SK-N-DZ (cell line): ENCODE measurements around the gene TMEM259.

Experiments used
- DNase-seq: peaks from one replicate; pipeline ENCODE4 v3.0.0-alpha.2; 2015; ENCODE audit warnings: low spot score

Gene TMEM259

GRCh38 chr19:1017115-1017905 lies 3.6 kb downstream of the TMEM259 start:
- no peak for DNase-seq

DNA sequence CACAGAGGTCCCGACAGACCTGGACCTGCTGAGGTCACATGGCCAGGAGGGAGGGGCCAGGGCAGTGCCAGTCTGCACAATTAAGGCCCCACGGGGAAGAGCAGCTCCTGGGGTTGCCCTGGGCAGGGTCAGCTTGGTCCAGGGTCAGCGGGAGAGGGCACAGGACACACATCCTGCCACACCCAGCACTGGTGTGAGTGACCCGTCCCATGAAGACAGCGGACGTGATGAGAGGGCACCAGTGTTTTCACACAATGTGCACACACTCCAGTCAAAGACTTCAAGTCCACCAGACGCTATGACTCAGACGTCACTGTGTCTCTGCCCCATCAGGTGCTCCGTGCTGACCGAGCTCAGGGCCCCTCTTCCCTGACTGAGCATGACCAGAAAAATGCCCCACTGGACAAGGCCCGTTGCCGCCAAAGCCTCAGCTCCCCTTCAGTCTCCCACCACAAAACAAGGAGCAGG lies 4.2 kb downstream of the TMEM259 start:
- DNase-seq = no peak

DNA sequence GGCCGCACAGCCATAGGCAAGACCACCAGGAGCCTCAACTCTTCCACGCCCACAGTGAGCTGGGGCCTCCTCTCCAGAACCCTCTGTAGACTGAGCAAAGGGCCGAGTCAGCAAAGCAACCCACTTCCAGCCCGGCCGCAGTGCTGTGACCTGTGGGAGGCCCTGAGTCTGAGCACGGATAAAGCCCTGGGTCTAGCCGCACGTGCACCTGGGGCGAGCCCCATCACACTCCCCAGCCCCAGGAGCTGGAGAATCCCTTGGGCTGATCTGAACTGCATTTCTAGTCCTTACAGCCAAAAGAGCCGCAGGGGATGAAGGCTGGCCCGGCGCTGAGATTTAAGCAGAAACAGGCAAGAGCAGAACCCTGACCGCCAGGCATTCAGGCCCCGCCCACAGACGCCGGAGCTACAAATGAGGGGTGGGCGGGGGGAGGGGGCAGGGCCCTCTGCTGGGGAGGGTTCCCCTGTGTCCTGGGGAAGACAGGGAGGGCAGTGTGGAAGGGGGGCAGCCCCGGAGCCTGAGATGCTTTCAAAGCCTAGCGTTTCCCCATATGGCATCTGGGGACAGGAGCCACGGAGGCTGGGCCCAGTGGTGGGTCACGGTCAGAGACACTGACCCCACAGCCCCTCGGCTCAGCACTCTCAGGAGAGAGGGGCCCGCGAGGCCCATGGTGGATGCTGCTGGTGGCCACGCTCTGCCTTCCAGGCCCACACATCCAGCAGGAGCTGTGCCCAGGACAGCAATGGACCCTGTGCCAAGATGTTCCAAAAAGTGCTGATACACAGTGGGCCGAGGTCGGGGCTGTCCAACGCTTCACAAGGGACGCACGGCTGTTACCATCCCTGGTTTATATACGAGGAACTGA lies 4.9 kb downstream of the TMEM259 start:
- DNase-seq = no peak

DNA sequence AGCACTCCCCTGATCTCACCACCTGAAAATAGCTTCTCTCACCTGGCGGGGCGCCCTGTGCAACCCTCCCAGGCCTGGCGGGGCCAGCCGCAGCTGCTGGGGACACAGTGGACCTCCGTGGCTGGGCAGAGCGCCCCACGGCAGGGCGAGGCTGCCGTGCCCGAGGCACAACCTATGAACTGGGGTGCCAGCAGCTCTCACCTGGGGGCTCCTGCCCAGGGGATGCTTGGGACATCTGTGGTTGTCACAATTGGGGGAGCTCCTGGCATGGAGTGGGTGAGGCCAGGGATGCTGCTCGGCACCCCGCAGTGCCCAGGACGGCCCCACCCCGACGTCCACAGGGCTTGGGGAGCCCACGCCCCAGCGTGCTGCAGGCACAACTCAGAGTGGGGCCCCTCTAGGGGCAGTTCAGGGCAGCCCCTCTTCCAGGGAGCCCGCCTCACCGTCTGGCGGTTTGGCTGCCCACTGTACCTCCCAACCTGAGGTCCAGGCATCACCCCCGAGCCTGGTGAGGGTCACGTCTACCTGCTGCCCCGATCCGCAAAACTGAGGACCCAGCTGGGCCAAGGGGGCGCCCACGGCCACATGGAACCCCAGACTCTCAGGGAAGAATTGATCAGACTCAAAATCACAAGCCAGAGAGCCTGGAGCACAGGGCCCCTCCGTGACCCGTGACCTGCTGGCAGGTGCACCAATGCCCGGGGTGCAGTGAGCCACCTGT lies 5.7 kb downstream of the TMEM259 start:
- no peak for DNase-seq

DNA sequence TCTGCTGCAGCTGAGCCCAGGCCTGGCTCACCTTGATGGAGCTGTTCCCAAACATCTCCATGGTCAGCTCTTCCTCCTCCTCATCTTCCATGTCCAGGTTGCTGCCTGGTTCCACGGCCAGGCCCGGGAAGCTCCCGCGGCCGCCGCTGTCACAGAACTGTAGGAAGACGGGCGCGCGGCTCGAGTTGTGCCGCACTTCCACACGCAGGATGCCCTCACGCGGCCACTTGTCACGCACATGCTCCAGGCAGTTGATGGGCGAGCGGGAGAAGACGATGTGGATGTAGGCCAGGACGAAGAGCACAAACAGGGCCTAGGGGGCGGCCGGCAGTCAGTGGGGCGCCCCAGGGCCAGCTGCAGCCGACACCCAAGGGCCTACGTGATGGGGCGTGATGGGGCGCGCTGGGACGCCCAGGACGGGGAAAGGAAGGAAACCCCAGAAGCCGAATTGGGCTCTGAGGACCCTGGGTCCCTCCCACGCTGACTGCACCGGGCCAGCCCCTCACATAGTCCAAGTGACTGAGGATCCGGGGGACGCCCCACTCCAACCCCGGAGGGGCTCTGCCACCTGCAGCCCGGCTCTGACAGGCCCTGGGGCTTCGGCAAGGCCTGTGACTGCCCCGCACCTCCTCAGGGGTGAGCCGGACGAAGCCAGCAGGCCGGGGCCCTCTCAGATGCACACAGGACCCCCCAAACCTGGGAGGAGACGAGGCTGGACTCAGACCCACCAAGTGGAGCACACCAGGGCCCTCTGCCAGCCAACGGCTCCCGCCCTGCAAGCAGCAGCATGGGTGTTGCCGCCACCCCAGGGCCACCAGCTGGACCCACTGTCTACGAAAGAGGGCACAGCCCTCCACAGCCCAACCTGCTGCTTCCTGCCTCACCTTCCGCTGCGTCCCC lies 6.5 kb downstream of the TMEM259 start:
- DNase-seq = no peak

GRCh38 chr19:1013218-1013617 lies 7.7 kb downstream of the TMEM259 start:
- DNase-seq = no peak

DNA sequence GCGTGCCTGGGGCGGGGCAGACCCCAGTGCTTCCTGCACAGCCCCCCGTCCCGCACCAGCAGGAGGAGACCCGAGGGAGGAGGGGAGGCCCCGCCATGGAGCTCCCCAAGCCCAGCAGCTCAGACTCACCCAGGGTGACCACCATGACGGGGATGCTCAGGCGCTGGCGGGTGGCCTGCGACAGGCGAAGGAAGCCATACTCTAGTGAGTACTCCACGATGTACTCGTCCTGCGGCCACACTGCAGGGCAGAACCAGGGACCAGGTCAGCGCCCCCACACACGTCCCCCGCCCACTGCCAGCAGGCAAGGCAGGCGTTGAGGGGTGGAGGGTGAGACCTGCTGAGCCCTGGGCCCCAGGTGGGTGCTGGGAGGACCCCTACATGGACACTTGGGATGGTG lies 8.6 kb downstream of the TMEM259 start:
- no peak for DNase-seq

DNA sequence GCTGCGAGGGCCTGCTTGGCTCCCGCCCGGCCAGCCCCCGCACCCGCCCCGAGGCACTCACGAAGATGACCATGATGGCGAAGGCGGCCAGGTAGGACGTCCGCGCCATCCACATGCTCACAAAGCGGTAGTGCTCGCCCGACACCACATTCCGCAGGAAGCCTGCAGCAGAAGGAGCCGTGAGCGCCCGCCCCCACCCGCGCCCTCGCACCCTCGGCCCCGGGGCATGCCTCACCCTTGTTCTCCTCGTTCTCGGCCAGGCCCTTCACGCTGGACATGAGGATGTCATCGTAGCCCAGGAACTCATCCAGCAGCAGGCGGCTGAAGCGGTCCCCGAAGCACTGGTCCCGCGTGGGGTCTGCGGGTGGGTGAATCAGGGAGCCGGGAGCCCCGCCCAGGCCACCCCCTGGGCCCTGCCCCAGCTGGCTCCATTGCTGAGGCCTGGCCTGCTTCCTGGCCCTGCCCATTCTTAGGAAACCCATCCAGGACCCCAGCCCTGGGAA lies 9.0 kb downstream of the TMEM259 start:
- DNase-seq = no peak

DNA sequence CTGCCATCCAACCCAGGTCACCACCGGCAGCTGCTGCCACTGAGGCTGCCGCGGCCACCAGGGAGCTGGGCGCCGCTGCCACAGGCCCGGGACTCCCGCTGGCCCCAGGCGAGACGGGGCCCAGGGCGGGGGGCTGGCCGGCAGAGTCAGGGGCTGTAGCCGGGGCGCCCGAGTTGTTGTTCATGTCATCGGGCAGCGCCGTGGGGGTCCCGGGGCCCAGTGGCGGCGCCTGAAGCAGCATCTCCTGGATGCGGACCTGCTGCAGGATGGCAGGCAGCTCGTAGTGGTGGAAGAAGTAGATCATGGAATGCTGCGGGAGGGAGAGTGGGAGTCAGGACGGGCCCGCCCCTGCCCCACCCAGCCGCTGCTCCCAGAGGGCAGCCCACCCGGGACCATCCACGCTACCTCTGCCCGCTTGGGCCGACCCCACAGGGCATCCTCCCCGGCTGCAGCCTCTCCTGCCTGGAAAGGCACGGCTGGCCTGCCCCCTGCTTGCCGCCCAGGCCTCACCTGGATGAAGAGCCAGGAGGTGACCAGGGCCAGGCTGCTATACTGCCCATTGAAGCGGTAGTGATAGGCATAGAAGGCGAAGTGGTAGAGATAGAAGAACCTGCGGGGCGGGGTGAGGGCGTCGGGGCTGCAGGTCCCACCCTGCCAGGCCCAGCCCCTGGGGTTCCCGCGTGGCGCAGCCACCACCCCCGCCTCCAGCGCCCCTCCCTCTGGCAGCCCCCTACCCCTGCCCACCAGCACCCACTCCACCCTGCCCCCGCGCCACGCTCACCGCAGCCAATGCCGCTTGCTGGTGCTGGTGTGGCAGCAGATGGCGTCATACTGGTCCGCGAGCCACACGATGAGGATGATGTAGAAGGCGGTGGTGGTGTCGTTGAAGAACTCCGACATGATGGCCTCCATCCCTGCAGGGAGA lies 10.1 kb downstream of the TMEM259 start:
- DNase-seq = no peak

DNA sequence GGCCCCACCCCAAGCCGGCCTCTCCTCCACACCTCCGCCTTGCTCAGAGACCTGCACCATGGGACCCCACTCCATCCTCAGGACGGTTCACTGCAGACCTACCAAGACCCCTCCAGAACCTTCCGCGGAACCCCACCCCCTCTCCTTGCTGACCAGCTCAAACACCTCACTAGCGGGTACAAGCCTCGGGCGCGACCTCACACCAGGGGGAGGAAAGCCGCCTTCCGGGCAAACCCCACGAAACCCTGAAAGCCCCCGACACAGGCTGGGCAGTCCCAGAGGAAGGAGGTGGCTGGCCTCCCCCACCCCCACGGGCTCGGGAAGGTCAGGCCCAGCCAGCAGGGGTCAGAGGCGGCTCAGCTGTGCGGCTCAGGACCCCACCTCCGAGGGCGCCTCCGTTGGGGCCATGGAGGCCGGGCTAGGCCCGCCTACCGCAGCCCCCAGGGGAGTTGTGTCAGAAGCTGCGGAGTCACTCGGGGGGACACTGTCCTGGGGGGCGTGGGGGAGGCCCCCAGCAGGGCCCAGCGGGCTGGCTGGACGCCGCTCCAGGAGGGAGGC lies 10.9 kb downstream of the TMEM259 start:
- no peak for DNase-seq

DNA sequence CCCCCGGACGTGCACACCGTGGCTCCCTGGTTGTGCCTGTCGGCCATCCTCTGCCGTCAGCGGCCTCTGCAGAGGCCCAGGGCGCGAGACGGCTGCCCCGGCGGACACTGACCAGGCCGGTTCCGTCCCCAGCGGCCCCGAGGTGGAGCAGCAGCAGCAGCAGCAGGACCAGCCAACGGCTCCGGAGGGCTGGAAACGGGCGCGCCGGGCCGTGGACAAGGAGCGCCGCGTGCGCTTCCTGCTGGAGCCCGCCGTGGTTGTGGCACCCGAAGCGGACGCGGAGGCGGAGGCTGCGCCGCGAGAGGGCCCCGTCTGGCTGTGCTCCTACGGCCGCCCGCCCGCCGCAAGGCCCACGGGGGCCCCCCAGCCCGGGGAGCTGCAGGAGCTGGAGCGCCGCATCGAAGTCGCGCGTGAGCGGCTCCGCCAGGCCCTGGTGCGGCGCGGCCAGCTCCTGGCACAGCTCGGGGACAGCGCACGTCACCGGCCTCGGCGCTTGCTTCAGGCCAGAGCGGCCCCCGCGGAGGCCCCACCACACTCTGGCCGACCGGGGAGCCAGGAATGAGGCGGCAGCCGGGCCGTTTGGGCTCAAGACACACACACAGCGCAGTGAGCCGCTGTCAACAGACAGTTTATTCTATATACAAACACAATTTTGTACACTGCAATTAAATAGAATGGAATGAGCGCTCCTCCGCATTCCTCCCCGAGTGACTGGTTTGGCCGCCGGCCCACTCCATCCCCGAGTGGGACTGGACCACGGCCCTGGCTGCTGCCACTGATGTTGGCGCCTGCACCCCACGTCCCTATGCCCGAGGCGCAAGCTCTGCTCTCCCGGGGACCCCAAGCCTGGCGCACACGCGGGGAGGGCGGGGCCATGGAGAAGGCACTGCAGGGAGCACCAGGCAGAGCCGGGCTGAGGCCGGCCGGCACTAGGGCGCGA lies 11.6 kb downstream of the TMEM259 start:
- DNase-seq = no peak

DNA sequence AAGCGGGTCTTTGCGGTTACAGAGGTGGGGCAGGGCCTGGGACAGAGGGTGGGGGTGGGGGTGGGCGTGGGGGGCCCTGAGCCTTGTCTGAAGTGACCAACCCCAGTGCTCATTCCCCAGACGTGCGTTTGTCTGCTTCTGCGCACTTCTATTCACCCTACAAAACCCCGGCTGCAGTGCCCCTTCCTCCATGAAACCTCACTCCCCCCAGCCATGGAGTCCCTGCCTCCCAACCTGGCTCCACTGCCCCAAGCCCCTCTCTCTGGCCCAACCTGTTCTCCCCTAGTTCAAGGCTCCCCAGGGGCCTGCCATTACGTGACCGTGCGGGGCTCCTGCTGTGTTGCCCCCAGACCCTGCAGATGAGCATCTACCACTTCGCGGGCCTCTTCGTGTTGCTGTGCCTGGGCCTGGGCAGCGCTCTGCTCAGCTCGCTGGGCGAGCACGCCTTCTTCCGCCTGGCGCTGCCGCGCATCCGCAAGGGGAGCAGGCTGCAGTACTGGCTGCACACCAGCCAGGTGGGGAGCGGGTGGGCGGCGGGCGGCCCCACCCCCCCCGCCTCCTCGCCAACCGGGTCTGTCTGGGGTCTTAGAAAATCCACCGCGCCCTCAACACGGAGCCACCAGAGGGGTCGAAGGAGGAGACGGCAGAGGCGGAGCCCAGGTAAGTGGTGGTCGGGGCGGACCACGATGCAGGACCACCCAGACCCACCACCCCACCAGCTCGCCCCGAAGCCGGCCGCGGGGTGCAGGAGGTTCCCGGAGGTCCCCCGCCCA lies 12.5 kb downstream of the TMEM259 start:
- no peak for DNase-seq

DNA sequence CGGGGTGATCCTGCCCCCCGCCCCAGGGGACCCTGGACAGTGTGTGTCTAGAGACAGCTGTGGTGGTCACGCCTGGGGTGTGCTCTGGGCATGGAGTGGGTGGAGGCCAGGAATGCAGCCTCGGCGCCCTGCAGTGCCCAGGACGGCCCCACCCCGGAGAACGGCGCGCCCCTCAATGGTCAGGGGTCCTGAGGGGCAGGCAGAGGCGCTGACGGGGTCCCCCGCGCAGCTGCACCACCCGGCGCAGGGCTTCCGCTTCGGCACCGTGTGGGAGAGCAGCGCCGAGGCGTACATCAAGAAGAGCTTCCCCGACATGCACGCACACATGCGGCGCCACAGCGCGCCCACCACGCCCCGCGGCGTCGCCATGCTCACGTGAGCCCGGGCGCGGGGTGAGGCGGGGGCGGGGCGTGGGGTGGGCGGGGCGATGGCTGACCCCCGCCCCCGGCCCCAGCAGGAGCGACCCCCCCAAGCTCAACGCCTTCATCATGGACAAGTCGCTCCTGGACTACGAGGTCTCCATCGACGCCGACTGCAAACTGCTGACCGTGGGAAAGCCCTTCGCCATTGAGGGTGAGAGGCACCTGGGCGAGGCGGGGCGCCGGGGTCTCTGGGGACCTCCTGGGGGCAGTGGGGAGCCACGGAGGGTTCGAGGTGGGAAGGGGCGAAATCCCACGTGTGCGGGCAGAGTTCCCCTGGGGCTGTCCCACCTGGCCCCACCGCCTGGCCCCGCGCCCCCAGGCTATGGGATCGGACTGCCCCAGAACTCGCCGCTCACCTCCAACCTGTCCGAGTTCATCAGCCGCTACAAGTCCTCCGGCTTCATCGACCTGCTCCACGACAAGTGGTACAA lies 13.3 kb downstream of the TMEM259 start:
- no peak for DNase-seq

- no peak for DNase-seq
Measured at GRCh38 chr19:1006711-1007398, 14.1 kb downstream of the TMEM259 start.

GRCh38 chr19:1004803-1005664 lies 15.9 kb downstream of the TMEM259 start:
- no peak for DNase-seq
